T-helper 17 cell (primary cell): Measurements from ENCODE around the gene RGN. TPM values are rescaled to one million over a fixed set of nuclear protein-coding genes. Genes with fewer than 3 reads are reported as not detected.
A peak's percentile ranks its signal among the peaks of the same experiment; 100 is the strongest.

ENCODE experiments used
- ATAC-seq: fragments of 150-1000 bp; cut with Tn5 transposase; 2 replicates; pipeline ENCODE4 v1.10.0; 2021; ENCODE audit warnings: mild to moderate bottlenecking, moderate library complexity
- DNase-seq, 3 donors: peaks; one replicate each; pipeline versions ENCODE4 v3.0.0 to v3.0.0-alpha.2; 2020 to 2021
- H3K9me3 ChIP-seq: one replicate; pipeline ENCODE4 v1.7.0; 2013; ENCODE audit warnings: low read length, mild to moderate bottlenecking; ENCODE audit not compliant: control insufficient read depth, poor library complexity, severe bottlenecking
- H3K27ac Mint-ChIP-seq: one replicate; pipeline ENCODE4 v1.8.0; 2022; ENCODE audit warnings: mild to moderate bottlenecking, moderate library complexity, mixed read lengths
- H3K27me3 Mint-ChIP-seq: one replicate; pipeline ENCODE4 v1.8.0; 2022; ENCODE audit warnings: mixed read lengths
- H3K36me3 Mint-ChIP-seq: one replicate; pipeline ENCODE4 v1.8.0; 2022; ENCODE audit warnings: low read depth, mixed read lengths
- H3K4me1 Mint-ChIP-seq: one replicate; pipeline ENCODE4 v1.8.0; 2022; ENCODE audit warnings: mild to moderate bottlenecking, mixed read lengths
- H3K4me3 Mint-ChIP-seq: one replicate; pipeline ENCODE4 v1.8.0; 2022; ENCODE audit warnings: mild to moderate bottlenecking, moderate library complexity, mixed read lengths
- total RNA-seq, 4 donors: library from RNA in 2 of 4; stranded (reverse) in 2 of 4; gene quantifications; one replicate each; pipeline ENCODE4 v1.2.3 and lab custom pipeline; 2022 to 2026

Gene RGN
- total RNA-seq (not detected), total RNA-seq (lab: John Stamatoyannopoulos, UW) (0 to 0.08 reads per million in 2 donors)

GRCh38 chrX:47078129-47079043, at the start of gene RGN:
RGN (plus strand) TSS chrX:47078443; CDS start chrX:47081145, 2,702 bp downstream.
- no peaks in the 10 kb centered on the region for H3K9me3 ChIP-seq
- no peak within 1 kb of the TSS for H3K27ac Mint-ChIP-seq
- H3K4me3 Mint-ChIP-seq, result no peak within 1 kb of the TSS
- H3K36me3 Mint-ChIP-seq, result no peaks in the 10 kb centered on the region
- ATAC-seq, result no peak
- DNase-seq, result no peak
- no peaks in the 10 kb centered on the region for H3K4me1 Mint-ChIP-seq
- H3K27me3 Mint-ChIP-seq, result no peaks in the 10 kb centered on the region

- H3K4me3 Mint-ChIP-seq, result no peak overlapping the region
- H3K36me3 Mint-ChIP-seq, result no peaks in the 10 kb centered on the region
- no peak for DNase-seq
- H3K27ac Mint-ChIP-seq, result no peak overlapping the region
- no peaks in the 10 kb centered on the region for H3K27me3 Mint-ChIP-seq
- no peaks in the 10 kb centered on the region for H3K9me3 ChIP-seq
- ATAC-seq, result no peak
- H3K4me1 Mint-ChIP-seq, result no peaks in the 10 kb centered on the region
Measured at GRCh38 chrX:47030339-47030738, 47.9 kb upstream of the RGN start.

DNA sequence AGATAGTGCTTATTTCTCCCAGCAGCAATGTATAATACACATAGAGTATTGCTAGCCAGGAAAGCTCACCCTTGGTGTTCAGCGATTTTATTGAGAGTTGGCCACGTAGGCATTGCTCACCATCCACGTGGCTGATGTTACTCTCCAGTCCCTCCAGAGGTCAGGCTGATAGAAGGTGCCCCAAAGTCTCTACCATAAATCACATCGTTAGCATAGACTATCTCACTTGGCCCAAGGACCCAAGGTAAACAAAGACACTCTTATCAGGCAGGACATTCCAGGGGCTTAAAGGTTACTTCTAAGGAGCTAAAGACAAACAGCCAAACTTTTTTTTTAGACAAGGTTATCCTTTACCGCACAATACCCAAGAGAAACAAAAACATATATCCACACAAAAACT, 30.3 kb upstream of the RGN start:
- no peak overlapping the region for H3K27ac Mint-ChIP-seq
- ATAC-seq (no peak), DNase-seq (no peak)
- H3K36me3 Mint-ChIP-seq, result peaks cover 2% of the 10 kb centered on the region
- H3K4me1 Mint-ChIP-seq, result no peaks in the 10 kb centered on the region
- H3K4me3 Mint-ChIP-seq, result no peak overlapping the region
- no peaks in the 10 kb centered on the region for H3K9me3 ChIP-seq
- H3K27me3 Mint-ChIP-seq, result no peaks in the 10 kb centered on the region

- Mint-ChIP-seq H3K4me3 (no peak overlapping the region), H3K4me1 (no peaks in the 10 kb centered on the region), H3K27me3 (peaks cover 4% of the 10 kb centered on the region), H3K27ac (no peak overlapping the region), H3K36me3 (no peaks in the 10 kb centered on the region)
- no peak for ATAC-seq
- no peak for DNase-seq
- no peaks in the 10 kb centered on the region for H3K9me3 ChIP-seq
Measured at GRCh38 chrX:47059142-47059874, 18.9 kb upstream of the RGN start.

DNA sequence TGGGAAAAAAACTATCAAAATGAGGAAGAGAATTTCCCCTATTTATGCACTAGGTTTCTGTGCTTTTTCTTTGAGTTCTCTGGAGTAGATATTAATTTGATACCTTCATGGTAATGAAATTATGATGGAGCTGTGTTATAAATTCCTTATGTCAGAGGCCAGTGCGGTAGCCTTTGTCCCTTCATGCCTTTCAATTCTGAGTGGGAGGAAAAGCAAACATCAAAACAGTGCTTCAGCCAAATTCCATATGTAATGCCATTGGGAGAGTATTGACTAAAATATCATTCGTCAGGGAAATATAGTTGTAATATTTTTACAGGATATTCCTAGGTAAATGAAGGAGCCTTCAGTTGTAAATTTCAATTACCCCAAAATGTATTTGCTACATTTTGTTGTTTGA, 17.5 kb upstream of the RGN start:
- Mint-ChIP-seq H3K27ac (no peak overlapping the region), H3K36me3 (no peaks in the 10 kb centered on the region), H3K27me3 (peaks cover 4% of the 10 kb centered on the region), H3K4me3 (no peak overlapping the region), H3K4me1 (no peaks in the 10 kb centered on the region)
- no peaks in the 10 kb centered on the region for H3K9me3 ChIP-seq
- ATAC-seq (no peak), DNase-seq (no peak)

- DNase-seq (no peak), ATAC-seq (no peak)
- Mint-ChIP-seq H3K4me1 (no peaks in the 10 kb centered on the region), H3K27me3 (peaks cover 4% of the 10 kb centered on the region), H3K27ac (no peak overlapping the region), H3K36me3 (no peaks in the 10 kb centered on the region), H3K4me3 (no peak overlapping the region)
- H3K9me3 ChIP-seq, result no peaks in the 10 kb centered on the region
Measured at GRCh38 chrX:47061238-47061919, 16.9 kb upstream of the RGN start.

DNA sequence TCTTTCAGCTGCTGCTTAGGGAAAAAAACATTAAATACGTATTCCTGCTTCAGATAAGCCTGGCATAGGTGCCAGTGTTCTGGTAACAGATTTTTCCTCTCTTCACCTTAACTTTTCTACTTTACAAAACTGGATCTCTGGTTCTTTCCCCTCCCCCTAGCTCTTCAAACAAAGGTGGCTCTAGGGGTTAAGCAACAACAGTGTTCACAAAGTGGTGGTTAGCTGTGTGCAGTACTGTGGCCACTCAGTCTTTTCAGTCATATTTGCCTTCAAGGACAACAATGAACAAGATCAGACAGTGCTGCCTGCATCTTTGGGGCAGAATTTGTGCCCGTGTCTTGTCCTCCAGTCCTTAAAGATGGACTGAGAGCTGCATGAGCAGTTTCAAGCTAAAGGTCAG, 15.1 kb upstream of the RGN start:
- H3K9me3 ChIP-seq, result no peaks in the 10 kb centered on the region
- Mint-ChIP-seq H3K4me3 (no peak overlapping the region), H3K27ac (no peak overlapping the region), H3K4me1 (no peaks in the 10 kb centered on the region), H3K27me3 (peaks cover 4% of the 10 kb centered on the region), H3K36me3 (no peaks in the 10 kb centered on the region)
- no peak for ATAC-seq
- DNase-seq, result no peak

- Mint-ChIP-seq H3K27me3 (no peaks in the 10 kb centered on the region), H3K4me1 (no peaks in the 10 kb centered on the region), H3K4me3 (no peak overlapping the region), H3K27ac (no peak overlapping the region), H3K36me3 (no peaks in the 10 kb centered on the region)
- no peaks in the 10 kb centered on the region for H3K9me3 ChIP-seq
- no peak for DNase-seq
- ATAC-seq, result no peak
Measured at GRCh38 chrX:47068214-47068613, 10.0 kb upstream of the RGN start.

- Mint-ChIP-seq H3K27ac (no peak overlapping the region), H3K4me1 (no peaks in the 10 kb centered on the region), H3K27me3 (no peaks in the 10 kb centered on the region), H3K4me3 (no peak overlapping the region), H3K36me3 (no peaks in the 10 kb centered on the region)
- no peaks in the 10 kb centered on the region for H3K9me3 ChIP-seq
- ATAC-seq, result no peak
- DNase-seq, result no peak
Measured at GRCh38 chrX:47068720-47069119, 9.5 kb upstream of the RGN start.

GRCh38 chrX:47080215-47080914, 2.1 kb downstream of the RGN start:
- no peaks in the 10 kb centered on the region for H3K4me1 Mint-ChIP-seq
- H3K4me3 Mint-ChIP-seq, result no peak overlapping the region
- H3K27ac Mint-ChIP-seq, result no peak overlapping the region
- DNase-seq (no peak), ATAC-seq (no peak)
- no peaks in the 10 kb centered on the region for H3K27me3 Mint-ChIP-seq
- no peaks in the 10 kb centered on the region for H3K9me3 ChIP-seq
- H3K36me3 Mint-ChIP-seq, result no peaks in the 10 kb centered on the region

DNA sequence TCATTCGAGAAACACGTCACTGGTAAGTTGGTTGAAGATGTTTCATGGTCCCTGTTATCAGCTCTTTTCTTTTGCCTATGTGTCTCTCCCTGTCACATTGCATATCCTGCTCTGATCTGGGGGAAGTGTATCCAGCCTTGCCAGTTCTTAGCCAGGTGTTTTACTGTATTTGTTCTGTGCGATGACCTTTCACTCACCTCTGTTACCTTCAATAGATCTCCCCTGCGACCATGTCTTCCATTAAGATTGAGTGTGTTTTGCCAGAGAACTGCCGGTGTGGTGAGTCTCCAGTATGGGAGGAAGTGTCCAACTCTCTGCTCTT, 2.6 kb downstream of the RGN start:
- Mint-ChIP-seq H3K4me3 (no peak overlapping the region), H3K27me3 (no peaks in the 10 kb centered on the region), H3K27ac (no peak overlapping the region), H3K36me3 (no peaks in the 10 kb centered on the region), H3K4me1 (no peaks in the 10 kb centered on the region)
- no peaks in the 10 kb centered on the region for H3K9me3 ChIP-seq
- no peak for ATAC-seq
- DNase-seq, result no peak

DNA sequence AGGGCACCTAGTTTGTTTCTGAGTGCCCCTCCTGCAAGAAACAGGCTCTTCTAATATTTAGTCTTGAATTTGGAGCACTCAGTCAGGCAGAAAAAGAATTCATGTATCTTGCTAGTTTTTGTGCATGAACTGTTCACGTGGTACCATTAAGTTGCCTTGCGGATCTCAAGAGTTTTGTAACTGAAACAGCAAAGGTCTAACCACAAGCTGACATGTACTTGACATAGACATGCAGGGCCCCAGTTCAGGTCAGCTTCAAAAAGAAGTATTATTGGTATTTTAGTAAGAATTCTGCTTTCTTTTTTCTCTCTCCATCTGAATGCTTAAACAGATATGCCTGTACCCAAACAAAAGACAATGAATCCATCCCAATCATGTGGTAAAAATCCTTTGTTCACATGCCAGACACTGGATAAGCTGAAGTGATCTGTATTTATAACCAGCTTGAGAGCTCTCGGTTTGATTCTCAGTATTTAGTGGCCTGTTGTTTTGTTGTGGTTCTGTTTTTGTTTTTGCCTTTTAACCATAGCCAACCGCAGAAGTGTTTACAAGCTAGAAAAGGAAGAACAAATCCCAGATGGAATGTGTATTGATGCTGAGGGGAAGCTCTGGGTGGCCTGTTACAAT, 13.0 kb downstream of the RGN start:
- H3K27ac Mint-ChIP-seq, result peak overlapping the region; percentile 6
- no peak overlapping the region for H3K4me3 Mint-ChIP-seq
- DNase-seq, result no peak
- no peaks in the 10 kb centered on the region for H3K9me3 ChIP-seq
- H3K27me3 Mint-ChIP-seq, result no peaks in the 10 kb centered on the region
- no peak for ATAC-seq
- no peaks in the 10 kb centered on the region for H3K36me3 Mint-ChIP-seq
- peaks cover 3% of the 10 kb centered on the region for H3K4me1 Mint-ChIP-seq
